NCI-H1436 (cell line): ENCODE results near the gene DAB1.

Experiments used
- DNase-seq: peaks from one replicate; lab custom pipeline; 2025; lab: John Stamatoyannopoulos, UW

The DAB1 gene

DNA sequence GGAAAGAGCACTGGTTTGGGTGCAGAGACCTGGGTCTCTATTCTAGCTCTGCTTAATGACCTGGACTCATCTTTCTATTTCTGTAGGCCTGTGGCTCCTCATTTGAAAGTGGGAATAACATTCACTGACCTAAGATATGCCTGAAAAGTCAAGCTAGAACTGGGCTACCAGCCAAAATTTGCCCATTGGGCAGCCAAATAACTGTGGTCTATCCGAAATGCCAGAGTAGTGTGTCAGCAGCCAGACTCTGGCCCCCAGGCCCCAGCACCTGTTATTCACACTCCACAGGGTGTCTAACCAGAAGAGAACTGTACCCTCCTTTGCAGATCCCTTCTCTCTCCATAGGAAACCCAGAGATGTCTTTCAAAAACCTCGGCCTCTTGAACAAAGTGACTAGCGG, 12.6 kb downstream of the DAB1 start:
- DNase-seq = no peak

DNA sequence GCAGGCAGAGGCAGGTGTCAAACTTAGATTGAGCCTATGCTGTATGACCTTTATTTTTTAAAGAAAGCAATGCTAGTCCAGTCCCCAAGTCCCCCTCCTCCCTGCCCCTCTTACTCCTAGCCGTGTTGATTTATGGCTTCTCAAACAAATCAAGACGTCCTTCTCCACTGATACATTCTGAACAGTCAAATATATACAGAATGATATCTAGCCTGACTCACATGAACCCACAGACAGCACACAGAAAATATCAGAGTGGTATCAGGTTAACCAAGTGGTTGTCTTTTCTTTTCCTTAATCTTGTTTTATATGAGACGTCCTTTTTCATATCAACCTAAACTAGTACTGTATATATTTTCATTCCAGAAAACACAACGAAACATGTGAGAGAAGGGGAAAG, 13.4 kb downstream of the DAB1 start:
- DNase-seq = no peak

DNA sequence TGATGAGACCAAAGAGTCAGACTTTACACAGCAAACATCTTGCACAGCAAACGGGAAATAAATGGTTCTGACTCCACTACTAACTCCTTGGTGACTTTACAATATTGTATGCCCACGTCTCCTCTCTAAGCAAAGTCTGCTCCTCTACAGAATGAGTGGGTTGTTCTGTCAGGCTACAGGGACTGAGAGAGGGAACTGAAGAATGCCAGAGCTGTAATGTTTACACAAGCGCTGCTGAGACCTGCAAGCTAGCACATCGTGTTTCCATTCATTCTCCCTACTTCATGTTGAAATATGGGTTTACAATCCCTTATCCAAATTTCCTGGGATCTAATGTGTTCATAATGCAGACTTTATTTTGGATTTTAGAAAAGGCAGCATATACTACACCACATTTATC, 15.9 kb downstream of the DAB1 start:
- no peak for DNase-seq

DNA sequence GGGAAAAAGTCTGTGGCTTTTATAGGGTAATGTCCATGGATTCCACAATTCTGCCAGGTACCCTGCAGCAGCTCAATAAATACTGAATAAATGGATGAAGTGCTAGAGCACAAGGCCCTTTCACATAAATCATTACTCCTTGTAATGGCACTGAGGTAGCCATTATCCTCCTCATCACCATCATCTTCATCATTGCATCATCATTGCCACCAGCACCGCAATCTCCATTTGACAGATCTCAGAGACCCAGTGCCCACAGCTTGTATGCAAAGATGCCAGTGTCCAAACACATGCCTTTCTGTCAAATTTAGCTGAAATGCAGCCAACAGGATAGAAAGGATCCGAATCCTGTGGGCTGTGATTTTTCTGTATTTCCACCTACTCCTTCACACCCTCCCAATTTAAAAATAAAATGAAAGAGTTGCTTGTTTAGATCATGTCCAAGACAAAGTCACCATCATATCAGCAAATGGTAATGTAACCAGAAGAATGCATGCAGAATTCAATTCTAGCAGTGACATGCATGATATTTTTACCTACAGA, 17.4 kb downstream of the DAB1 start:
- DNase-seq = no peak

DNA sequence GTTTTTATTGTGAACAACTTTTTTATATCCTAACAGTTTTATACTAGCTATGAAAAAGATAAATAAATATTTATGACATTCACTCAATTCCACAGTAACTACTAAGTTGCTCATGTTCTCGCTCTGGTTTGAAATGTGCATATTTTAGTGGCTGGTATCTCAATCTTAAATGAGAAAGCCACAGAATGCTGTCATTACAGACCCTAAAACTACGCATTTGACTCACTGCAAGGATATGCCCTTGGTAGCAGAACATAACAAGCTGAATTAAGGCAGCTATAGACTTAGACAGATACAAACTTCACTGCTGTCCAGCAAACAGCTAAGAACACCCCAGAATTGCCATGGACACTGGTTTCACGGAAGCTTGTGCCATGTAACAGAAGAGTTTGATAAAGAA, 19.0 kb downstream of the DAB1 start:
- DNase-seq = no peak

DNA sequence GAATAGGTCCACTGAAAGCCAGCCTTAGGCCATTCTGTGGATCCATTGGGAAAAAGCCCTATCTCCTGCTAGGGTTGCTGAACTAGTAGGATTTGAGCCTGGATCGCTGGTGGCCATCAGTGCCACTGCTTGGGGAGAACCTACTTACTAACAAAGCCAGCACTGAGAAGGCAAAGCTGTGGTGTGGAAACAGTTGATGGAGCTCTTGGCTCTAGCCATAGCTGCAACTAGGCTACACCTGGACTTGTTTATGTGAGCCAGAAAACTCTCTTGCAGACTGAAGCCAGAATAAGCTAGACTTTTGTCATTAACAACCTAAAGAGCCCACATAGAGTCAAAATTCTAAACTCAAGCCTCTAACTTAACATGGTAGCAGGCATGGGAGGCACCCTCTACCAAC, 20.7 kb downstream of the DAB1 start:
- no peak for DNase-seq

DNA sequence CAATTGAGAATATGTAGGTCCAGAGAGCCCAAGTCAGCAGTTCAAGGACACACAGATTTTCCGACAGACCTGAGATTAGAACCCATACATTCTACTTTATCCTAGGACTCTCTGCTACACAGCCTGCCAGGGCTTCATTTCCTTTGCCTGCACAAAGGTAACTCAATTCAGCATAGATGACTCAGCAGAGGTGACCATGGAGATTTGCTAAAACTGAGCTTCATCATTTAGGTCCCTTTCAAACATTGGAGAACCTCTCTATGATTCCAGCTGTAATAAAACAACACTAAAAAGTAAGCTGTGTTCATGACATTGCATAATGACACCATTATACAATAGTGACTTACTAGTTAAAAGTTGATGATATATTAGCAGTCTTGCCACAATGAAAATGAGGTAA, 22.2 kb downstream of the DAB1 start:
- no peak for DNase-seq

DNA sequence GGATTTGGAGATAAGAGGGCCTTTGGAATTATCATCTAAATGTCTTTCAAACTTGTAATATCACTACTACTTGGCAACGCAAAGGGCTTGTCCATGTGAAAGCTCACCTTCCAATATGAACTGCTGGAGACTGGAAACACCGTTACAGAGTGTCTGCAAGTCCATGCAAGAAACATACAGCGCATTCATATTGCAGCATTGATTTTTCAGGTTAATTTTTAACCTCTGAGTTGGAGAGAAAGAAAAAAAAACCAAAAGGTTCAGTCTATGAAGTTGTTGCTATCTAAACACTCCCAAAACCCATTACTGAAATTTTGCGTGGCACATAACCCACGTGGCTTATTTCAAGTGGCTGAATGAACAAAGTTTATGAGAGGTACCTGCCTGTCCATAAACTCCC, 23.8 kb downstream of the DAB1 start:
- no peak for DNase-seq

DNA sequence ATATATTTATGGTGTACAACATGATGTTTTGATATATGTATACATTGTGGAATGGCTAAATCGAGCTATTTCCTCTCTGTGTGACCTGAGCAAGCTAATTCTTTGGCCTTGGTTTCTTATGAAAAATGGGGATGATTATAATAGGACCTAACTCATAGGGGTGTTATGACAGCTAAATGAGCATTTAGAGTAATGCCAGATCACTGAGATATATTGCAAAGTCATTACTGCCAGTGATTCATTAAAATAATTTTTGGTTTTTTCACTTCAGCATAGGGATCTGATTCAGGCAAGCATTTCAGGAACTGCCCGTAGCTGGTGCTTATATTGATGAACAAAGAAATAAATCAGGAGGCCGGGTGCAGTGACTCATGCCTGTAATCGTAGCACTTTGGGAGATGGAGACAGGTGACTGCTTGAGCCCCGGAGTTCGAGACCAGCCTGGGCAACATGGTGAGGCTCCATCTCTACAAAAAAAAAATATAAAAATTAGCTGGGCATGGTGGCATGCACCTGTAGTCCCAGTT, 30.7 kb downstream of the DAB1 start:
- DNase-seq = no peak

DNA sequence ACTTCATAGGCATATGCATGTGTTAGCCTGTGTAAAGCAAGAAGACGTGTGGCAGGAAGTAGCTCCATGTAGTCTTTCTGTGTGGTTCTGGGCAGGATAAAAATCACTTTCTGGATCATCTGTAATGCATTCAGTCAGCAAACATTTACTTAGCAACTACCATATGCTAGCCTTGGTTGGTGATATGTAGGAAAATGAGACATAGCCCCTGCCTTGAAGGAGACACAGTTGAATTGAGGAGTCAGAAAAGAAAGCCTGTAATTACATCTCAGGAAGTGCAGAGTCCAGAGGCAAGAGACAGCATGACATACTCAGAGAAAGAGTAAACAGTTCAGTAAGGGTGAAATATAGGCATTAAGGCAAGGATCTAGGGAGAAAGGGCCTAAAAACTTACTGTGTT, 38.5 kb downstream of the DAB1 start:
- DNase-seq = no peak

DNA sequence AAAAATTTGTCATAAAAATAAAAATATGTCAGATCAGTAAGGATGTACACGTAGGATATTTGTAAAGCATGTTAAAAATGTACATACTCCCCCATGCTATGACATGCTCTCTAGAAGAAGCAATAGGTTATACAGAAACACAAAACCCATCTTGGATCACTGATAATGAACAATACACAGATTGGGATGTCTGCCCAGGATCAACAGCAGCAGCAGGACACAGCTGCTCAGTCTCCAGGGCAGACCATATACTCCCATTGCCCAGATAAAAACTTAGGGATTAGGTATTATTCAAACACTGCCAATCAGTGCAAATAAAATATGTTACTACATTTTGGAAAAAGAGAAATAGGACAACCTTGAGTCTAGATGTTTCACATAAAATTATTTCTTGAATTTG, 39.0 kb downstream of the DAB1 start:
- DNase-seq = no peak

DNA sequence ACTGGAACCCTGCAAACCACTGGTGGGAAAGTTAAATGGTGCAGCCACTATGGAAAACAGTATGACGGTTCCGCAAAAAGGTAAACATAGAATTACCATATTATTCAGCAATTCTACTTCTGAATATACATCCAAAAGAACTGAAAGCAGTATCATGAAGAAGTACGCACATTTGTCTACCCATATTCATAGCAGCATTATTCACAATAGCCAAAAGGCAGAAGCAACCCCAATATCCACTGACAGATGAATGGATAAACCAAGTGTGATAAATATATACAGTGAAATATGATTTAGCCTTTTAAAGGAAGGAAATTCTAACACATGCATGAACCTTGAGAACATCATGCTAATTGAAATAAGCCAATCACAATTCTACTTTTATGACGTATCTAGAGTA, 39.6 kb downstream of the DAB1 start:
- DNase-seq = no peak

DNA sequence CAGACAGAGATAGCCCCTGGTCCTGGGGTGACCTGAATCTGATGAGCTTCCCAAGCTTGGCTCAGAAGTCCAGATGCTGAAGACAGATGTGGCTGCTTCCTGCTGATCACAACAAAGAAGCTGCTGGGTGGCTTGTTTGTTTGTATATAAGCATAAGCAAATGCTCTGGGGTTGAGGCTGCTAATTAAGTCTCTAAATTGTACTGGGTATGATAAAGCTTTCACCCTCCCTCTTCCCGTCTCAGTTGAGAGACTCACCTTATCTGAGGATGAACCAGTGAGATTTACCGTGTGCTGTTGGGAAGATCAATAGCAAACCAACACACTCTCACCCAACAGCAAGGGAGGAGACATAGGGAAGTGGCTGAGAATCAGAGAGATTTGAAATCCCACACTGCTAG, 42.0 kb downstream of the DAB1 start:
- DNase-seq = no peak

DNA sequence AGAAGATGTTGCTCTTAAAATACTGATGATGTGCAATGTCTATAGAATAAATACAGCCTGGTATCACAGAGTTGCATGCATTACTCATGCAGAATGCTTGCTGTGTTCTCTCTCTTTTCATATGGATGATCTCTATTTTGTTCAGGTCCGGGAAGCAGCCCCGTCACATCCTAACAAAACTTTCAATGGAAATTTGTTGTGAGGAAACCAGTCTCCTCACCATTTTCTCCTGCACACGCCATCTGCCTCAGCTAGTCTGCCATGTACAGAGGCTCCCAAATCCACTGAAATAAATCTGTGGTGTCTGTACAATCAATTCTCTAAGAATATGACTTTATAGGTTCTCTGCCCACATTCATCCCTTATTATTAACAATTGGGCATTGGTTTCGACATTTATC, 42.4 kb downstream of the DAB1 start:
- no peak for DNase-seq

DNA sequence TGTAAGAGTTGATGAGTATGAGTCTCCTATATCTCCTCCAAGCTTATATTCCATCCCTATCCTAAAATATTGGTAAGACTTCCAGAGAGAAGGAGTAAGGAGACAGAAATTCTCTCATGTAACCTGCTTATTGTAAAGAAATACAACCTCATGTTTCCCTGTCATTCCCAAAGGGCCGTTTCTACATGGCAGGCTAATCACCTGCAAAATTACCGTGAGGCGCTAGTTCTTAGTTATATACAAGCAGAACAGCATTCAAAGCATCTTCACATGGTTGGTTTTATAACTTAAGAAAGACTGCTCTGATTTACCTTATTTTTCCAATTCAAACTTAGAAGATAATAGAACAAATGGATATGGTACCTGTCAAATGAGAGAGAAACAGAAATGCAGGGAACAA, 42.9 kb downstream of the DAB1 start:
- no peak for DNase-seq

DNA sequence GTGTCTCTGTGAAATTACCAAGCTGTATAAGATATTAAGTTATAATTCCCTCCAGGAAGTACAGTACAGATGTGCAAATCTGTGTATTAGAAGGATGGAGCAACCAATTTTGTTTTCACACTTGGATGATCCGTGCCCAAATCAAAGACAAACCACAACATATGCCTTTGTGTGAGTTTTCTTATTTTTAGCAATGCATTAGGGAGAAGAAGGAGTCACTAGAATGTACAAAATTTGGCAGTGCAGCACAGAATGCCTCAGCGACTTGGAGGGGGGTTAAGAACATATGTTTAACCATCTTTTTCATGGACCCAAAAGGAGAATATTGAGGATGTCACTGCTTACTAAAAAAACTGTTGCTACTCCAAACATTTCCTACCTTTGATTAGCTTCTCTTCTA, 45.3 kb downstream of the DAB1 start:
- DNase-seq = no peak

DNA sequence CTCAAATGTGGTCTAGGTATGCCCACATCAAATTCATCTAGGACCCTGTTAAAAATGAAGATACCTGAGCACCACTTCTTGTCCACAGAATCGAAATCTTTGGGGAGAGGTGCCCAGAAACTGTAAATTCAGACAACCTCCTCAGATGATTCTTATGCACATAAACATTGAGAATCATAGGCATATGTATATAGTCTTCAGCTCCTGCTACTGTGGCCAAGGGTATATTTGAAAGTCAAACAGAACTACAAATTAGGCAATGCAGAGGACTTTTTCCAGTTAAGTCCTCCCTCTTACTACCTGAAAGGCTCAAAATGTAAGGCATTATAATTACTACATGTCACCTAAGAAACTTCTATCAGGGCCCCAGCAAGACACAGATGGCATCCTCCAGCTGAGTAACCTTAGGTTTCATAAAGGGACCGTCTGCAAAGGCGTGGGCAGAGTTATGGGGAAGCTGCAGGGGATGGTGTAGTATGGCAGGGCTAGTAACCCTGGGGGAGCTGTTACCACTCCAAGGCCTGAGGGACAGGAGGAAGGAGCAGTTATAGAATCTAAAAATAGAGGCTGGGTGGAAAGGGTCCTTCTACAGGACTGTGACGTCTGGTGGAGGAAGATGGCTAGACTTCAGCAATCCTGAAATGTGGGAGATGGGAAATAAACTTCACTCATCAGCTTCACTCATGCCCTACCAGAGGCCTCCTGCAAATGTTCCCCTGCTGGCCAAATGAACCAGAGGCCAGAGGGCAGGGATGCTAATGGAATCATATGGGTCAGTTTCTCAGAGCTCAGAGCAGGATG, 46.3 kb downstream of the DAB1 start:
- no peak for DNase-seq

DNA sequence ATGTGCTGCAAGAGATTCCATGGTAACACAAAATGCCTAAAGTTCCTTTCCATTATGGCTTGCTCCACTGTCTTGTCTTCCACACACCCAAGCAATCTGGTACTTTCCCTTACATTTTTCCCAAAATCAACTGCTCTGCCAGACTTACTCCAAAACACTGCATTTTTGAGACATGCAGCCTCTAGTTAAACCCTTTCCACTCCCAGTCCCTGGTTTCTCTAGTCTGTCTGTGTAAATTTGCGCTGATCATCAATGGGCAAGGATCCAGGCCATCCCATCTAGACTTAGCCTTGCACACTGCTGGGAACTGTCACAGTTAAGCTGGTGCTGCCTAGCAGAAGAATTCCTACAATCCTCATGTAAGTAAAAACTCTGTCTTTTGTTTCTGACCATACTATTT, 47.8 kb downstream of the DAB1 start:
- no peak for DNase-seq

DNA sequence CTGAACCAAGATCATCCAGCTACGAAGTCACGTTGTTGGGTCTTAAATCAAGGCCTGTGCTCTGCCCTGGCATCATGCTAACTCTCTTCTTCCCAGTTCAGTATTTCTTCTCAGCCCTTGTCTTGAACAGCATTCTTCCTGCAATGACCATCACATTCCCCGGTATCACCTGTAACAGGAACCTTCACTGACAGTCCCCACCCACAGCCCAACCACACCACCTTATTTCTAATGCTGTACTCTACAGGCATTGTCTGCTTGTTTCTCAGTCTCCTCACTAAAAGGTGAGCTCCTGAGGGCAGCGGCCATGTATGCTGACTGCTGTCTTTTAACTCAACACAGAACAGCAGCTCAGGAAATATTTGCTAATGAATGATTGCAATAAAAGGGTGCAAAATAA, 54.0 kb downstream of the DAB1 start:
- no peak for DNase-seq

DNA sequence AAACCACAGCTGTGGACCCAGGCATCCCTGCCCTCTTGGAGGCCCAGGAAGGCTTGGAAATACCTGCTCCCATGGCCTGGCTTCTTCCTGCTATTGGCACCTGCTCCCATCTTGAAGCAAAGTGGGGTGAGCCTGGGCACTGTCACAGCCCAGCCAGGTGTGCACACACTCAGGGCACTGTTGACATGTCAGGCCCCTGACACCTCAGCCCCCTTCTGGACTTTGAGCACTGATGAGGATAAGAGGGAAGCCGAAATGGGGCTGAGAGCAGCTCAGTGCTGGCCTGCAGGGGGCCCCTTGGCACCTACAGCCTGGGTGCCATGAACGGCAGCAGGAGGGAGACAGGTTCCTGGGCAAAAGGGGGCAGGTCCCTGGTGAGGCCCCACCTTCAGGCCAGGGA, 55.9 kb downstream of the DAB1 start:
- DNase-seq = no peak

DNA sequence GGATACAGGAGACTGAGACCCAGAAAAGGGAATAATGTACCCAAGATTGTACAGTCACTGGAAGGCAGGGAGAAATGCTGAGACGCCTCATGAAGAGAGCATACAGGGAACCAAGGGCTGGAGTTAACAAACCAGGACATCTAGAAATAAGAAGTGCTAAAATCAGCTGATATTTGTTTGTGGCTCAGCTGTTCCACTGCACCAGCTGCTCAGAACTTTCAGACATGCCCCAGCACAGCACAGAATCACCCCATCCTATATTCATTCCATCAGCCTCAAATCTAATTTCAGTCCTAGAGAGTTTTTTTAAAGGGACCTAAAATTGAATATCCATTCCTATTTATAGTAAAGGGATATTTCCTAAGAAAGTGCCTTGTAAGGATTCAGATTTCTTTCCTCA, 60.2 kb downstream of the DAB1 start:
- no peak for DNase-seq

DNA sequence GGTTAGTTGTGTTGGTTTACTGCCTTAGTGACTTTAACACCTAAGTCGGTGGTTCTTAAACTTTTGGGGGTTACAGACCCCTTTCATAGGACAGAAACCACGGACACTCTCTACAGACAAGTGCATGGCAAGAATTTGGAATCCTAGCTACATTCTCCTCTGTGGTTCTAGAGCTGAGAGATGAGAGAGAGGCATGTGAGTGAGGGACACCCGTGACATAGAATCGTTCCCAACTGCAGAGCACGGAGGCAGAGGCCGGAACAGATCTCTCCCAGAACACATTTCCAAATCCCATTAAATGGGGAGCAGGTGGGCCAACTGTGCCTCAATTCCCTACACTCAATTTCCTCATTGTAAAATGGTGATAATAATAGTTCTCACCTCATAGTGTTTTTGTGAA, 60.7 kb downstream of the DAB1 start:
- no peak for DNase-seq

DNA sequence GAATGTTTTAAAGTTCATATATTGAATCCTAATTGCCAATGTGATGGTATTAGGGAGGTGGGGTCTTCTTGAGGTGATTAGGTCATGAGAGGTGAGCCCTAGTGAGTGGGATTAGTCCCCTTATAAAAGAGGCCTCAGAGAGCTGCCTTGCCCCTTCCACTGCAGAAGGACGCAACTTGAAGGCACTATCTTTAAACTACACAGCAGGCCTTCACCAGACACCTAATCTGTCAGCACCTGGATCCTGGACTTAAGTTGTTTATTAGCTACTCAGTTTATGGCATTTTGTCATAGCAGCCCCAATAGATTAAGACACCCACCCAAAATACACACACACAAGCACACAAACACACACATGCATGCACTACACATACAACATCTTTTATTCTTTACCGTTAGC, 61.4 kb downstream of the DAB1 start:
- DNase-seq = no peak

DNA sequence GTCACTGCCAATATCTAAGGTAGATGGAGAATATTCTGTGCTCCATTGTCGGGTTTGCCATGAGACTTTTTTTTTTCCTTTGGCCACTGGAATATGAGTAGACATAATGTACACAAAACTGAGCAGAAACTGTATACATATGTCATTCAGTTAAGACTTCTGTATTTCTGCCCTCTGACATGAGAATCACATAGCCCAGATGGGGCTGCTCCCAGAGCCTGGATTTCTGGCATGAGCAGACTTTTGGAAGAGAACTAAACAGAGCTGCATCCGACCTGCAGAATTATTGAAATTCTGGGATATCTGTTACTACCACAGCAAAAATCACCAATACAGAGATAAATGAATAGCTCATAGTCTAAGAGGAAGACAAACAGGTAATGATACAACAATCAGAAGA, 62.3 kb downstream of the DAB1 start:
- DNase-seq = no peak
